ENCODE measurements around the gene ULK3. TPM values are rescaled to one million over a fixed set of nuclear protein-coding genes. Genes with fewer than 3 reads are reported as not detected.

Gene ULK3
- total and polyA plus RNA-seq, 11 donors, result 22.6 to 39.3 (median 29.3) TPM

- ATAC-seq, result no peak
- no peak for DNase-seq
- Histone ChIP-seq H3K4me3 (peak overlapping the region in 1 of 12 donors; percentile 72), H3K4me1 (peaks cover 32 to 96% (median 78%) of the 10 kb centered on the region in 12 donors), H3K27ac (peak overlapping the region in 9 of 12 donors; percentile 77 to 97 (median 90)), H3K36me3 (peaks cover 0 to 19% (median 0%) of the 10 kb centered on the region in 9 donors), H3K9me3 (no peaks in the 10 kb centered on the region), H3K27me3 (no peaks in the 10 kb centered on the region)
- intact Hi-C loops (cut with DNase I), result no loop called here
- WGBS, 4 donors, result 54 to 71% (median 56%) methylated on average over 1 of the region's 1 CpG
- TF ChIP-seq CTCF (IDR thresholded peaks at IDR 0.05) (no peak), POLR2A (IDR thresholded peaks at IDR 0.05) (no peak)
These were observed 51.9 kb downstream of the ULK3 start for GRCh38 chr15:74791007-74791406.

- DNase-seq, result peak; percentile 84 to 93 (median 90)
- TF ChIP-seq POLR2A (IDR thresholded peaks at IDR 0.05) (no peak), CTCF (IDR thresholded peaks at IDR 0.05) (no peak)
- intact Hi-C loops (cut with DNase I), result no loop called here
- H3K36me3 ChIP-seq, result peaks cover 0 to 22% (median 0%) of the 10 kb centered on the region in 9 donors
- H3K9me3 ChIP-seq, result no peaks in the 10 kb centered on the region
- H3K27ac ChIP-seq, result peak overlapping the region; percentile 67 to 97 (median 88)
- H3K4me1 ChIP-seq, result peaks cover 32 to 98% (median 84%) of the 10 kb centered on the region in 12 donors
- no peaks in the 10 kb centered on the region for H3K27me3 ChIP-seq
- WGBS, 4 donors, result 15 to 23% (median 21%) methylated on average over 13 to 15 of the region's 15 CpGs
- H3K4me3 ChIP-seq, result peak overlapping the region in 8 of 12 donors; percentile 3 to 72 (median 8)
- ATAC-seq, result peak; percentile 30 to 60 (median 45)
These were observed 52.7 kb downstream of the ULK3 start for GRCh38 chr15:74790080-74790916.

- WGBS, 4 donors, result 25 to 31% (median 27%) methylated on average over 3 of the region's 3 CpGs
- H3K9me3 ChIP-seq, result no peaks in the 10 kb centered on the region
- intact Hi-C loops (cut with DNase I), result no loop called here
- H3K27me3 ChIP-seq, result no peaks in the 10 kb centered on the region
- DNase-seq (no peak), ATAC-seq (no peak)
- H3K4me1 ChIP-seq, result peaks cover 36 to 100% (median 90%) of the 10 kb centered on the region in 12 donors
- peaks cover 0 to 18% (median 0%) of the 10 kb centered on the region in 9 donors for H3K36me3 ChIP-seq
- H3K27ac ChIP-seq, result peak overlapping the region; percentile 67 to 97 (median 88)
- peak overlapping the region in 6 of 12 donors; percentile 3 to 72 (median 8) for H3K4me3 ChIP-seq
- TF ChIP-seq POLR2A (IDR thresholded peaks at IDR 0.05) (no peak), CTCF (IDR thresholded peaks at IDR 0.05) (no peak)
These were observed 53.2 kb downstream of the ULK3 start for GRCh38 chr15:74789741-74790079.

- 64 to 82% (median 68%) methylated on average over 11 to 14 of the region's 14 CpGs for WGBS, 4 donors
- intact Hi-C loops (cut with DNase I), result no loop called here
- H3K36me3 ChIP-seq, result peaks cover 0 to 15% (median 0%) of the 10 kb centered on the region in 9 donors
- H3K9me3 ChIP-seq, result no peaks in the 10 kb centered on the region
- H3K4me1 ChIP-seq, result peaks cover 41 to 100% (median 93%) of the 10 kb centered on the region in 12 donors
- no peaks in the 10 kb centered on the region for H3K27me3 ChIP-seq
- no peak for DNase-seq
- peak overlapping the region; percentile 67 to 97 (median 88) for H3K27ac ChIP-seq
- ATAC-seq, result no peak
- no peak for TF ChIP-seq POLR2A (IDR thresholded peaks at IDR 0.05)
- peak overlapping the region in 3 of 12 donors; percentile 14 to 72 (median 25) for H3K4me3 ChIP-seq
These were observed 53.8 kb downstream of the ULK3 start for GRCh38 chr15:74789171-74789631.

Measured in heart left ventricle (tissue), 16 donors.